SU-DHL-6 (cell line): ENCODE measurements around the gene KCTD11.

Experiments used
- EZH2phosphoT487 ChIP-seq: fragments of 200-600 bp; sonication (generic), shearing (Covaris generic); conservative IDR thresholded peaks from 2 replicates; pipeline ENCODE4 v1.6.1; 2018; ENCODE audit warnings: mild to moderate bottlenecking, antibody characterized with exemption, low read length, moderate library complexity, mixed read lengths
- TF ChIP-seq, protein P1 (sequence below): fragments of 200-600 bp; sonication (generic); IDR thresholded peaks from one replicate; pipeline ENCODE4 v1.5.1; 2017; ENCODE audit warnings: antibody characterized with exemption, mild to moderate bottlenecking, low read length, moderate library complexity; ENCODE audit not compliant: insufficient read depth, poor library complexity, severe bottlenecking

DNA sequence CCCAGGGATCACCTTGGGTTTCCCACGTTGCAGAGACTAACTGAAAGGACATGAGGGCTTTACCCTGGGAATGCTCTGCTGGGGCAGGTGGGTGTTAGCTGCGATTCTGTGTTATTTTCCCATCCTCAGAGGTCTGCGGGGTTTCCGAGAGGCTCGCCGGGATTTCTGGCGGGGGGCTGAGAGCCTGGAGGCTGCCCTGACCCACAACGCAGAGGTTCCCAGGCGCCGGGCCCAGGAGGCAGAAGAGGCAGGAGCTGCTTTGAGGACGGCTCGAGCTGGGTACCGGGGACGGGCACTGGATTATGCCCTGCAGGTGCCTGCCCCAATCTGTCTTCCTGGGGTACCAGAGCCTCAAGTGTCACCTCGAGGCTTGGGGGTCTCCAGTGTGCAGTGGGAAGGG, 8.7 kb upstream of the KCTD11 start:
- TF ChIP-seq, protein P1, sequence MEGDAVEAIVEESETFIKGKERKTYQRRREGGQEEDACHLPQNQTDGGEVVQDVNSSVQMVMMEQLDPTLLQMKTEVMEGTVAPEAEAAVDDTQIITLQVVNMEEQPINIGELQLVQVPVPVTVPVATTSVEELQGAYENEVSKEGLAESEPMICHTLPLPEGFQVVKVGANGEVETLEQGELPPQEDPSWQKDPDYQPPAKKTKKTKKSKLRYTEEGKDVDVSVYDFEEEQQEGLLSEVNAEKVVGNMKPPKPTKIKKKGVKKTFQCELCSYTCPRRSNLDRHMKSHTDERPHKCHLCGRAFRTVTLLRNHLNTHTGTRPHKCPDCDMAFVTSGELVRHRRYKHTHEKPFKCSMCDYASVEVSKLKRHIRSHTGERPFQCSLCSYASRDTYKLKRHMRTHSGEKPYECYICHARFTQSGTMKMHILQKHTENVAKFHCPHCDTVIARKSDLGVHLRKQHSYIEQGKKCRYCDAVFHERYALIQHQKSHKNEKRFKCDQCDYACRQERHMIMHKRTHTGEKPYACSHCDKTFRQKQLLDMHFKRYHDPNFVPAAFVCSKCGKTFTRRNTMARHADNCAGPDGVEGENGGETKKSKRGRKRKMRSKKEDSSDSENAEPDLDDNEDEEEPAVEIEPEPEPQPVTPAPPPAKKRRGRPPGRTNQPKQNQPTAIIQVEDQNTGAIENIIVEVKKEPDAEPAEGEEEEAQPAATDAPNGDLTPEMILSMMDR: no peak
- no peak for TF ChIP-seq EZH2phosphoT487
